IPS-20b (cell line): ENCODE data around the gene BCHE.
"Not testable (repeated sequence)": the region's sequence is repeated elsewhere in the genome, so short reads cannot be mapped to it uniquely, and the experiment has no call there.

Experiments used
- H3K27ac ChIP-seq: one replicate; pipeline ENCODE4 v1.5.1; 2013; ENCODE audit warnings: low read length
- H3K27me3 ChIP-seq: 2 replicates; pipeline ENCODE4 v1.6.1; 2013; ENCODE audit warnings: mild to moderate bottlenecking, low read length, inconsistent platforms; ENCODE audit not compliant: insufficient read depth
- H3K36me3 ChIP-seq: 2 replicates; pipeline ENCODE4 v1.6.1; 2013; ENCODE audit warnings: low read depth, mild to moderate bottlenecking, inconsistent platforms, low read length, moderate library complexity; ENCODE audit not compliant: insufficient read depth
- H3K4me1 ChIP-seq: 2 replicates; pipeline ENCODE4 v1.6.1; 2013; ENCODE audit warnings: mild to moderate bottlenecking, control low read depth, inconsistent platforms, low read length, moderate library complexity; ENCODE audit not compliant: insufficient read depth
- H3K4me3 ChIP-seq: 2 replicates; pipeline ENCODE4 v1.5.1; 2013; ENCODE audit warnings: mild to moderate bottlenecking, low read length, inconsistent platforms
- H3K9ac ChIP-seq: 2 replicates; pipeline ENCODE4 v1.6.1; 2013; ENCODE audit warnings: low read depth, mild to moderate bottlenecking, inconsistent platforms, low read length, moderate library complexity
- H3K9me3 ChIP-seq: 2 replicates; pipeline ENCODE4 v1.6.1; 2013; ENCODE audit warnings: mild to moderate bottlenecking, low read depth, low read length, inconsistent platforms; ENCODE audit not compliant: insufficient read depth

Gene BCHE

GRCh38 chr3:165815682-165816081, 21.5 kb downstream of the BCHE start:
- no peaks in the 10 kb centered on the region for H3K4me1 ChIP-seq
- H3K9ac ChIP-seq, result no peak overlapping the region
- H3K9me3 ChIP-seq, result no peaks in the 10 kb centered on the region
- no peak overlapping the region for H3K4me3 ChIP-seq
- H3K36me3 ChIP-seq, result no peaks in the 10 kb centered on the region
- H3K27me3 ChIP-seq, result no peaks in the 10 kb centered on the region
- H3K27ac ChIP-seq, result no peak overlapping the region

DNA sequence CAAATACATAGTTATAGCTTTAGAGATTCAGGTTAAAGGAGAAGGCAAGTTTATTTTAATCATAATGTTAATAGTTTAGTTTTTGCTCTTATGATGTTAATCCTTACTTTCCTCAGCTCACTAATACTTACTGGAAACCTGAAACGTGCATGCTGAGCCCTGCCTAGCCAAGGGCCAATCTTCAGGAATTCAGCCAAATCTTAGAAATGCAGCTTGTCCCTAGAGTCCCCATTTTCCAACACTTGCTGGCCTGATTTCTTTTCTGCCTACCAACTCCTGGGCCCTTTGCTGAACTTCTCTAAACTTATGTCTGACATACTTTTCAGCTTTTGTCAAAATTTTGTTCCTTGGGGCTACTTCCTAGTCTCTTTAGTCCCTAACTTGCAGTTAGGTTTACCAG, 22.8 kb downstream of the BCHE start:
- Histone ChIP-seq H3K27ac (no peak overlapping the region), H3K9me3 (no peaks in the 10 kb centered on the region), H3K4me3 (no peak overlapping the region), H3K36me3 (no peaks in the 10 kb centered on the region), H3K9ac (no peak overlapping the region), H3K4me1 (no peaks in the 10 kb centered on the region), H3K27me3 (no peaks in the 10 kb centered on the region)

DNA sequence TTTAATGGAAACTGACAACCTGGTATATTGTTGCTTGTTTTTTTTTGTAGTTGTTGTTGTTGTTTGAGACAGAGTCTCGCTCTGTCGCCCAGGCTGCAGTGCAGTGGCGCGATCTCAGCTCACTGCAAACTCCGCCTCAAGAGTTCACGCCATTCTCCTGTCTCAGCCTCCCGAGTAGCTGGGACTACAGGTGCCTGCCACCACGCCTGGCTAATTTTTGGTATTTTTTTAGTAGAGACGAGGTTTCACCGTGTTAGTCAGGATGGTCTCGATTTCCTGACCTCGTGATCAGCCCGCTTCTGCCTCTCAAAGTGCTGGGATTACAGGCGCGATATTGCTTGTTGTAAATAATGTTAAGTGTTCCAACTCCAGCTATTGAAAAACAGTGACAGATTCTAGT, 29.3 kb downstream of the BCHE start:
- H3K27me3 ChIP-seq, H3K27ac ChIP-seq: not testable (repeated sequence)

GRCh38 chr3:165805946-165806561, 31.2 kb downstream of the BCHE start:
- H3K4me1 ChIP-seq, result no peaks in the 10 kb centered on the region
- H3K9ac ChIP-seq, result no peak overlapping the region
- H3K9me3 ChIP-seq, result no peaks in the 10 kb centered on the region
- H3K4me3 ChIP-seq, result no peak overlapping the region
- no peak overlapping the region for H3K27ac ChIP-seq
- H3K27me3 ChIP-seq, result no peaks in the 10 kb centered on the region
- H3K36me3 ChIP-seq, result no peaks in the 10 kb centered on the region

More for the DNA sequence above, 29.3 kb downstream of the BCHE start:
- H3K4me3 ChIP-seq, H3K9me3 ChIP-seq, H3K9ac ChIP-seq, H3K4me1 ChIP-seq, H3K36me3 ChIP-seq: not testable (repeated sequence)

- no peak overlapping the region for H3K27ac ChIP-seq
- H3K9me3 ChIP-seq, result no peaks in the 10 kb centered on the region
- no peaks in the 10 kb centered on the region for H3K36me3 ChIP-seq
- no peaks in the 10 kb centered on the region for H3K27me3 ChIP-seq
- no peaks in the 10 kb centered on the region for H3K4me1 ChIP-seq
- H3K9ac ChIP-seq, result no peak overlapping the region
- H3K4me3 ChIP-seq, result no peak overlapping the region
These were observed 33.8 kb downstream of the BCHE start for GRCh38 chr3:165803471-165803870.

GRCh38 chr3:165800970-165801369, 36.3 kb downstream of the BCHE start:
- Histone ChIP-seq H3K4me3 (no peak overlapping the region), H3K9me3 (no peaks in the 10 kb centered on the region), H3K9ac (no peak overlapping the region), H3K27me3 (no peaks in the 10 kb centered on the region), H3K36me3 (no peaks in the 10 kb centered on the region), H3K27ac (no peak overlapping the region), H3K4me1 (no peaks in the 10 kb centered on the region)

DNA sequence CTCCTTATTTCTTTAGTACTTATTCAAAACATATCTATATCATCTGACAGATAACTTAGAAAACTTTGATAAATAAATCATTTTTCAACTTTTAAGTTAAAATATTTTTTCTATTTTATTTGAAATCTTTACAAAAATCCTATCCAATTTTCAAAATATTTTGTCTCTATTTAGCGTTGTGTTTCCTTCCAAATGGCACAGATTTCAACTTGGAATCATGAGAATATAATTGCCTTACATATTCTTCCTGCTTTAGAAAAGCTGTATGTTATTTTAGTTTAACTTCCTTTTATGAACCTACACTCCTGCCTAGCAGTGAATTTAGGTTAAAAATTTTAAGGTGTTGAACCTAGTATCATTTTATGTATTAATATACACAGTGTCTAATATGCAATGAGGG, 38.2 kb downstream of the BCHE start:
- no peaks in the 10 kb centered on the region for H3K27me3 ChIP-seq
- H3K4me3 ChIP-seq, result no peak overlapping the region
- H3K36me3 ChIP-seq, result no peaks in the 10 kb centered on the region
- no peak overlapping the region for H3K27ac ChIP-seq
- no peak overlapping the region for H3K9ac ChIP-seq
- no peaks in the 10 kb centered on the region for H3K4me1 ChIP-seq
- H3K9me3 ChIP-seq, result no peaks in the 10 kb centered on the region

DNA sequence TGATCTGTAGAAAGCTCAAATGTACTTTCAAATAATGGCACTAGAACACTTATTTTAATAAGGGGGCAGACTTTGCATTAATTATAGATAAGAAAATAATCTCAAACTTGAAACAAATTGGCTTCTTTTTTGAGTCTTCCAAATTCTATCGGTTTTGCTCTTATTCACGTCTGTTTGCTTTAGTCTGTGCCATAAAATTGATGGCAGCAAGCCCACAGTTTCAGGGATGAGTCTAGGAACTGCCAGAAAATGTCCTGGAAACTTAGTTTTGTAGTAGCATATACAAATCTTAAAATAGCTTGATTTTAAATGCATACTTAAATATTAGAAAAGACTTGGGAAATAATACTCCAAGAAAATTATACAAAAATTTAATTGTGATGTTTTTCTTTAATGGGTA, 39.7 kb downstream of the BCHE start:
- no peak overlapping the region for H3K27ac ChIP-seq
- H3K4me1 ChIP-seq, result no peaks in the 10 kb centered on the region
- H3K36me3 ChIP-seq, result no peaks in the 10 kb centered on the region
- H3K4me3 ChIP-seq, result no peak overlapping the region
- no peaks in the 10 kb centered on the region for H3K9me3 ChIP-seq
- no peak overlapping the region for H3K9ac ChIP-seq
- H3K27me3 ChIP-seq, result no peaks in the 10 kb centered on the region

GRCh38 chr3:165796701-165797100, 40.5 kb downstream of the BCHE start:
- Histone ChIP-seq H3K36me3 (no peaks in the 10 kb centered on the region), H3K4me1 (no peaks in the 10 kb centered on the region), H3K4me3 (no peak overlapping the region), H3K27ac (no peak overlapping the region), H3K9ac (no peak overlapping the region), H3K27me3 (no peaks in the 10 kb centered on the region), H3K9me3 (no peaks in the 10 kb centered on the region)

GRCh38 chr3:165788531-165788930, 48.7 kb downstream of the BCHE start:
- H3K9me3 ChIP-seq, result no peaks in the 10 kb centered on the region
- H3K27ac ChIP-seq, result no peak overlapping the region
- H3K27me3 ChIP-seq, result no peaks in the 10 kb centered on the region
- no peak overlapping the region for H3K4me3 ChIP-seq
- no peak overlapping the region for H3K9ac ChIP-seq
- no peaks in the 10 kb centered on the region for H3K4me1 ChIP-seq
- H3K36me3 ChIP-seq, result no peaks in the 10 kb centered on the region

DNA sequence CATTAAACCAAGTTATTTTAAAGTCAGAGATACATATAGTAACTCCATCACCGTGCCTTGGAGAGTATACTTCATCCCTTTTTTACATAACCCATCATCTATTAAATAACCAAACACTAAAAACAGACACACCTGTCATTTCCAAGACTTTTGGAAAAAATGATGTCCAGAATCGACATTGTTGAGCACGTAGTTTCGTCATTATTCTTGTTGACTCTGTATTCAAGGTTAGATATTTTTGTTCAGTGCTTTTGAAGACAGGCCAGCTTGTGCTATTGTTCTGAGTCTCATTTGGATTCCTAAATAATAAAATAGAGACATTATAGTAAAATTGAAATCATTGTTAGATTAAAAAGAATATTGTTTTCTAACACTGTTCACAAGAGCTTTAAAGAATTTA, 51.2 kb downstream of the BCHE start:
- Histone ChIP-seq H3K4me1 (no peaks in the 10 kb centered on the region), H3K27me3 (no peaks in the 10 kb centered on the region), H3K9ac (no peak overlapping the region), H3K9me3 (no peaks in the 10 kb centered on the region), H3K27ac (no peak overlapping the region), H3K36me3 (no peaks in the 10 kb centered on the region), H3K4me3 (no peak overlapping the region)

GRCh38 chr3:165784337-165784736, 52.9 kb downstream of the BCHE start:
- H3K9me3 ChIP-seq, result no peaks in the 10 kb centered on the region
- H3K4me1 ChIP-seq, result no peaks in the 10 kb centered on the region
- no peak overlapping the region for H3K4me3 ChIP-seq
- H3K27ac ChIP-seq, result no peak overlapping the region
- H3K36me3 ChIP-seq, result no peaks in the 10 kb centered on the region
- H3K9ac ChIP-seq, result no peak overlapping the region
- H3K27me3 ChIP-seq, result no peaks in the 10 kb centered on the region

GRCh38 chr3:165783383-165783782, 53.8 kb downstream of the BCHE start:
- H3K27me3 ChIP-seq, result no peaks in the 10 kb centered on the region
- no peak overlapping the region for H3K4me3 ChIP-seq
- H3K4me1 ChIP-seq, result no peaks in the 10 kb centered on the region
- H3K27ac ChIP-seq, result no peak overlapping the region
- H3K9ac ChIP-seq, result no peak overlapping the region
- H3K36me3 ChIP-seq, result no peaks in the 10 kb centered on the region
- no peaks in the 10 kb centered on the region for H3K9me3 ChIP-seq
